ENCODE measurements around the gene EZR.

- TF ChIP-seq CTCF (IDR thresholded peaks at IDR 0.05 in 2 of 3, conservative IDR thresholded peaks at IDR 0.05 in 1 of 3; ENCODE audit: borderline replicate concordance in 1 of 3, insufficient read depth in 1 of 3, low read depth in 2 of 3, low read length in 2 of 3) (no peak), EZH2 (IDR thresholded peaks at IDR 0.05) (no peak), POLR2AphosphoS5 (IDR thresholded peaks at IDR 0.05; ENCODE audit: low read depth, low read length) (no peak), YY1 (IDR thresholded peaks at IDR 0.05; ENCODE audit: extremely low read depth, insufficient replicate concordance, low read depth, low read length) (no peak), POLR2A (IDR thresholded peaks at IDR 0.05; ENCODE audit: borderline replicate concordance, extremely low read depth, insufficient read depth, insufficient read length) (no peak), JUND (IDR thresholded peaks at IDR 0.05) (no peak), TCF7L2 (IDR thresholded peaks at IDR 0.05; ENCODE audit: borderline replicate concordance, extremely low read depth, insufficient read depth, insufficient read length) (no peak), SIN3A (IDR thresholded peaks at IDR 0.05; ENCODE audit: low read depth) (no peak), SP1 (IDR thresholded peaks at IDR 0.05; ENCODE audit: low read depth) (no peak)
- TF ChIP-seq, protein P1, sequence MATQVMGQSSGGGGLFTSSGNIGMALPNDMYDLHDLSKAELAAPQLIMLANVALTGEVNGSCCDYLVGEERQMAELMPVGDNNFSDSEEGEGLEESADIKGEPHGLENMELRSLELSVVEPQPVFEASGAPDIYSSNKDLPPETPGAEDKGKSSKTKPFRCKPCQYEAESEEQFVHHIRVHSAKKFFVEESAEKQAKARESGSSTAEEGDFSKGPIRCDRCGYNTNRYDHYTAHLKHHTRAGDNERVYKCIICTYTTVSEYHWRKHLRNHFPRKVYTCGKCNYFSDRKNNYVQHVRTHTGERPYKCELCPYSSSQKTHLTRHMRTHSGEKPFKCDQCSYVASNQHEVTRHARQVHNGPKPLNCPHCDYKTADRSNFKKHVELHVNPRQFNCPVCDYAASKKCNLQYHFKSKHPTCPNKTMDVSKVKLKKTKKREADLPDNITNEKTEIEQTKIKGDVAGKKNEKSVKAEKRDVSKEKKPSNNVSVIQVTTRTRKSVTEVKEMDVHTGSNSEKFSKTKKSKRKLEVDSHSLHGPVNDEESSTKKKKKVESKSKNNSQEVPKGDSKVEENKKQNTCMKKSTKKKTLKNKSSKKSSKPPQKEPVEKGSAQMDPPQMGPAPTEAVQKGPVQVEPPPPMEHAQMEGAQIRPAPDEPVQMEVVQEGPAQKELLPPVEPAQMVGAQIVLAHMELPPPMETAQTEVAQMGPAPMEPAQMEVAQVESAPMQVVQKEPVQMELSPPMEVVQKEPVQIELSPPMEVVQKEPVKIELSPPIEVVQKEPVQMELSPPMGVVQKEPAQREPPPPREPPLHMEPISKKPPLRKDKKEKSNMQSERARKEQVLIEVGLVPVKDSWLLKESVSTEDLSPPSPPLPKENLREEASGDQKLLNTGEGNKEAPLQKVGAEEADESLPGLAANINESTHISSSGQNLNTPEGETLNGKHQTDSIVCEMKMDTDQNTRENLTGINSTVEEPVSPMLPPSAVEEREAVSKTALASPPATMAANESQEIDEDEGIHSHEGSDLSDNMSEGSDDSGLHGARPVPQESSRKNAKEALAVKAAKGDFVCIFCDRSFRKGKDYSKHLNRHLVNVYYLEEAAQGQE (IDR thresholded peaks at IDR 0.05; ENCODE audit: low read depth), result no peak
Observed at GRCh38 chr6:158850807-158851115, 31.6 kb upstream of the EZR start.

All from HCT116 (cell line).